ENCODE results near the gene NPPC.

GRCh38 chr2:231936491-231936890, 10.3 kb upstream of the NPPC start:
- TF ChIP-seq CTCF (IDR thresholded peaks at IDR 0.05 in 4 of 5, conservative IDR thresholded peaks at IDR 0.05 in 1 of 5) (no peak), POLR2A (IDR thresholded peaks at IDR 0.05) (no peak)
